NCI-H2107 treated with DMSO at 0.1 percent for 48 hours (cell line): ENCODE measurements around the gene VCP.
A peak's percentile ranks its signal among the peaks of the same experiment; 100 is the strongest.

Experiments
- DNase-seq: peaks from one replicate; lab custom pipeline; 2025; ENCODE audit not compliant: unreplicated experiment; lab: John Stamatoyannopoulos, UW

VCP gene

DNA sequence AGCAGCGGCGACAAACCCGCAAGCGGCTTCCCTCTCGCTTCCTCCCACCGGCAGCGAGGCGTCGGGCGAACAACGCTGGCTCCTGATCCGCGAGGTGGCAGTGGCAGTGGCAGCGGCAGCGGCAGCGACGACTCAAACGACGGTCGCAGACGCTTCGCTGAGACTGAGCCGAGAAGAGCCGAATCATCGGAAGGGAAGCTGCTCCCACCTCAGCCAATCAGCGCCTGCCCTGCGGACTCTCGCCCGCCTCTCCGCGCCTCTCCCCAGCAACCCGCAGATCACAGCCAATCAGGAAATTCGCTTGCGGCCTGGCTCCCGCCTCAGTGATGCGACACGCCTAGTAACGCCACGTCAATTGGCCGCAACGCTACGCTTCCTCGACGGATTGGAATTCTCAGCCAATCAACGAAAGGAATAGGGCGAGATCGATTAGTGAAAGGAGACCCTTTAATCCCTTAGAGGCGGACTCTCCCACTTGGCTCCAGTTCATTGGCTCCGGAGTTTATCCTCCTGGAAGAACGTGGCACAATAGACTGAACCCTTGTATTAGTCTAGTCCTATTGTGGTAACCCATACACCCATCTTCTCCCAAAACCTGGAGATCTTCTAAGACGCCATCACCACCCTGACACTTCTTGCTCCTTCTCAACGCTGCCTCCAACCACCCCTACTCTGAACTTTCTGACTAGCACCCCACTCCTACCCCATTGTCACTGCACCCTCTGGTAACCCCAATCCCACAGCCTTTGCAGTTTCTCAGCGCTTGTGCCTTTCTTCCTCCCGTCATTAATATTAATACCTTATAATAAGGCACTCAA is at the start of gene VCP:
VCP (minus strand) TSS at position 165 of the 818 bp plus-strand sequence. CDS start 272 bp downstream, outside the sequence.
- peak; percentile 96 for DNase-seq

DNA sequence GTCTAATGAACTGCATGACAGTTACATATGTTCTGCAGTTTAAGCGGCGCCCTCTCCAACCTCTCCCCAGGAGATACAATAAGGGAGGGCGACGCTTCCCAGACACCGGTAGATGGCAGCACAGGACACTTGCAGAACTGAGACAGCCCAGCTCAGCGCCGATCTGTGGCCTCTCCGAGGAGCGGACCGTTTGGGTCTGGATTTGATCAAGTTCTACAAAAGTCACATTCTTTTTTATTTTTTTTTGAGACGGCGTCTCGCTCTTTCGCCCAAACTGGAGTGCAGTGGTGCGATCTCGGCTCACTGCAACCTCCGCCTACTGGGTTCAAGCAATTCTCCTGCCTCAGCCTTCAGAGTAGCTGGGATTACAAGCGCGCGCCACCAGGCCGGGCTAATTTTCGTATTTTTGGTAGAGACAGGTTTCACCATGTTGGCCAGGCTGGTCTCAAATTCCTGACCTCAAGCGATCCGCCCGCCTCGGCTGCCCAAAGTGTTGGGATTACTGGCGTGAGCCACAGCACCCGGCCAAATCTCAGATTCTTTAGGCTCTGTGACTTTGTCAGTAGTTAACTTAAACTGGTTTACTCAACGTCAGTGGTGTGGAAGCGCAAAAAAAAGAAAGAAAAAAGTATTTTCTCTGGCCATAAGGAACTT is 44.6 kb upstream of the VCP start:
- DNase-seq, result peak; percentile 92

DNA sequence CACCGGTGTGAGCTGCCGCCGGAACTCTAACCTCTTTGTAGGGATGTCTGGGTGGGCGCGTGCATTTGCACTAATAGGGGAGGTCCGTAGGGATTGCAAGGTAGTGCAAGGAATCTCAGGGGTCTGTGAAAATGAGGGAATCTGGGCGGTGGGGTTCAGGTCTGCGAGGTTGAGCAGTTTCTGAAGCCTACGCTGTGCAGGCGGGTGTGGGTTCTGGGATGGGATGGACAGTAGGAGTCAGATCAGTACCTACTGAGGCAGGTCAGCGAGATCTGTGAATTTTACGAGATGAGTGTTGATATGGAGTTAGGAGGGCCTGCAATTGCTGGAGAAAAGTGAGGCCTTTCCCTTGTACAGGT is 44.1 kb upstream of the VCP start:
- DNase-seq, result no peak

DNA sequence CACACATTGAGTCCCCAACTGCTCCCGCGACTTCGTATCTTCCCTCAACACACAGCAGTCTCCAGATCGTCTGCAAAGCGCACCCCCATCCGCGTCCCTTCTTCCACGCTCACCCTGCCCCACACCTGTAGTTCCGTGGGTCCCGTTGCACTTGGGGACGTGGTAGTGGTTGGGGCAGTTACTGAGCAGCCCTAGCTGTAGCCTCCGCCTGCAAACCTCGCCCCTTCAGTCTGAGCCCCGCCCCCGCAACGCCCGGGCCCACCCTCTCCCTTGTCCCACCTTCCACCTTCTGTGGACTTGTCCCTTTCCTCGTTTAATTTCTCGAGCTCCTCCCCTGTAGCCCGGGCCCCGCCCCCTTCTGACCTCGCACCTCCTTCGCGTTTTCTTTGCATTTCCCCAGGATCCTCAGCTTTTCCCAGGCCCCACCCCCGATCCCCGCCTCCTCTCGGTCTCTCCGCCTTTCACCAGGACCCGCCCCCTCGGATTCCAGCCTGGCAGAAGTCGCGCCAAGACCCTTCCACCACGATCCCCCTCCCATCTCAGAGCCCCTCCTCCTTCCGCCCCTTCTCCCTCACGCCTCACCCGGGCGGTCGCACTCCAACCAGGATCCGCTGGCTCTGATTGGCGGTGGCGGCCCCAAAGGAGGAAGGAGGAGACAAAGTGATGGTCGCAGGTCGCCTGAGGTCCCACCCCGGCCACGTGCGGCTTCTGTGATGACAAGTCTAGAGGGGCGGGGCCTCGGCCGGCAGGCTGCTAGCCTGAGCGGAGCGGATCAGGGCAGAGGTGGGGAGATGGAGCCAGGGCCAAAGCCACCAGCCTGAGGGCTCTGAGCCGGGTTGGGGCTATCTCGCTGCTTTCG is 43.5 kb upstream of the VCP start, which contains the start of gene ATOSB:
ATOSB (minus strand) TSS at position 183 of the 859 bp plus-strand sequence. CDS start 7,588 bp downstream, outside the sequence.
- peak; percentile 73 for DNase-seq

DNA sequence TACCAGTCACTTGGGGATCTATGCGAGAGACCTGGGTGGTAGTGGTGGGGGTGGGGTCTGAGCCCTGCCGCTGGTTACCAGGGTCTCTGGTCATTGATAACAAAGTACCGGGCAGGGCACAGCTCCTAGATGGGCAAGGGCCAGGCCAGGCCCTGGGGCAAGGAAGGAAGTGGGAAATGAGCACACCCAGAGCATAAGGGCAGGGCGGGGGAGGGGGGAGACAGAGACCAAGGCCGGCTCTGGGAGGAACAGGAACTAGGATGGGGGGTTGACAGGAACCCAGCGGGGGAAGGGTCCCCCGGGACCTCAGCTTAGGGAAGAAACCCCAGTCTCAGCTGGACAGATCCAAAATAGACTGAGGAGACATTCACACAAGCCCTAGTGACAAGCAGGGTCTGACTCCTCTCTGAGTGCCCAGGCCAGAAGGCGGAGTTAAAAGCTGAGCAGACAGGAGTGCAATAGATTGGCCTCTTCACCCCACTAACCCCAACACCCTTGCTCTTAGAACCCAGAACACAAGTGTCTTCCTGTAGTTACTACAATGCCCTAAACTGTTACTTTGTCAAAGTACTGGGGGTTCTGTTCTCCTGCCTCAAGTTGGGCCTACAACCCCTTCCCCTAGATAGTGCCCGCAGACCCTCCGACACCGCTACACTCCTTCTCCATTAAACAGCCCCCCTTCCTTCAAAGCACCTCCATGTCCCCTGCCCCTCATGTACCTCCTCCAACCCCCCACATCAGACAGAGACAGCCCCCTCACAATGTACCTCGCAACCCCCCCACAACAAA is 42.6 kb upstream of the VCP start:
- no peak for DNase-seq

DNA sequence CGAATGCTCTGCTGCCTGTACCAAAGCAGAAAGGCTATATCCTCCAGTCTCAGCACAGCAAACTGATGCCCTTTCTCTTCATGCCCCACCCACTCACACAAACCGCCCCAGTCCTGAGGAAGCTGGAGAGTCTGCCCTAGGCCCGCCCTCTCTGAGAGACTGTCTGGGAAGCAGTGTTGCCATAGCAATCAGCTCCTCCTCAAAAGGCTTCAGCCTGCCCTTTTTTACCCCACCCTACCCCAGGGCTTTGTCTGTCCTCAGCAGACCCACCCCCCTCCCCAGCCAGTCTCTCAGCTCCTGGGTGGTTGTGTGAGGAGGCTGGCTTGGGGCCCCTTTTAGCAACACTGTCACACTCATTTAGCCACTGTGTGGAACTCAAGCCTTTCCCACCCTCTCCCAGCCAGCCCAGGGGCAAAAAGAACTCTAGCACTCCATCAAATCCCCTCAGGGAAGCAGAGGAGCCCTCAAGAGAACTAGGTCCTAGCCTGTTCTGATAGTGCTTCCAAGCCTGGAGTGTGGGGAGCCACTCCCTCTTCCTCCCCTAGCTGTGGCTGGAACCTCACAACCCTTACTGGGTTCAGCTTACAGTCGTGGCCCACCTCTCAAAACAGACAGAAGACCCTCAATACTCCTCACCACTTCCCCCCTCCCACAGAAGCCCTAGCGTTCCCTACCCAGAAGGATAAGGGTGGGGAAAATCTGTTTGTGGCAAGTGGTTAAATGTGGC is 41.9 kb upstream of the VCP start:
- DNase-seq, result peak; percentile 28

DNA sequence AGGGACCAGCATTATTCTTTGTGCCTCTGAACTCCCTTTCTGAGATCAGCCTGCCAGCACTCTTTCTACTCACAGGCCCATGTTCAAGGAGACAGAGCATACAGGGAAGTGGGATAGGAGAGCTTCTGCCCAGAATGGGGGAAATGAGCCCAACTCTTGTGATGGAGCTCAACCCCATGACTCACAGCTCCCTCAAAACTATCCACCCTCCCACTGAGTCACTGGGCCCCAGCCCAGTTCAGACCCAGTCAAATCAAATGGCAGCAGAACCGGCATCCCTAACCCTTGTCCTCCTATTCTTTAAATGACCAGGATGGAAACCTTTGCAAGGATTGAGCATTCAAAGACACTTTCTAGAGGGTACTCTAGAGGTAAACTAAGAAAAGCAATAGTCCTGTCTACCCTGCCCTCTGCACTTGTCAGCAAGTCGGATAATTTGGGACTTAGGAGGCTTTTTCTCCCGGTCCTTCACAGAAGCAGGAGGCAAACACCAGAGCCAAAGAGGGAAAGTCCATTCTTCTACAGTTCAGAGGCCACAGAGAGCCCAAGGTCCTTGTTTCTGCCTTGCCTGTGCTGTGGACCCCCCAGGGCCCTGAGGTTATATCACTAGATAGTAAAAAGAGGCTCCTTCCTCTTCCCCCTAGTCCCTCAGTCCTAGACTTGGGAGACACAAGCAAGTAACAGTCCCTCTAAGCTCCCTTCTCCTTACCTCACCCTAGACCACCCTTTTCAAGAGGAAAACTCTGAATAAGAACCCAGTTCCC is 40.0 kb upstream of the VCP start:
- DNase-seq, result no peak

DNA sequence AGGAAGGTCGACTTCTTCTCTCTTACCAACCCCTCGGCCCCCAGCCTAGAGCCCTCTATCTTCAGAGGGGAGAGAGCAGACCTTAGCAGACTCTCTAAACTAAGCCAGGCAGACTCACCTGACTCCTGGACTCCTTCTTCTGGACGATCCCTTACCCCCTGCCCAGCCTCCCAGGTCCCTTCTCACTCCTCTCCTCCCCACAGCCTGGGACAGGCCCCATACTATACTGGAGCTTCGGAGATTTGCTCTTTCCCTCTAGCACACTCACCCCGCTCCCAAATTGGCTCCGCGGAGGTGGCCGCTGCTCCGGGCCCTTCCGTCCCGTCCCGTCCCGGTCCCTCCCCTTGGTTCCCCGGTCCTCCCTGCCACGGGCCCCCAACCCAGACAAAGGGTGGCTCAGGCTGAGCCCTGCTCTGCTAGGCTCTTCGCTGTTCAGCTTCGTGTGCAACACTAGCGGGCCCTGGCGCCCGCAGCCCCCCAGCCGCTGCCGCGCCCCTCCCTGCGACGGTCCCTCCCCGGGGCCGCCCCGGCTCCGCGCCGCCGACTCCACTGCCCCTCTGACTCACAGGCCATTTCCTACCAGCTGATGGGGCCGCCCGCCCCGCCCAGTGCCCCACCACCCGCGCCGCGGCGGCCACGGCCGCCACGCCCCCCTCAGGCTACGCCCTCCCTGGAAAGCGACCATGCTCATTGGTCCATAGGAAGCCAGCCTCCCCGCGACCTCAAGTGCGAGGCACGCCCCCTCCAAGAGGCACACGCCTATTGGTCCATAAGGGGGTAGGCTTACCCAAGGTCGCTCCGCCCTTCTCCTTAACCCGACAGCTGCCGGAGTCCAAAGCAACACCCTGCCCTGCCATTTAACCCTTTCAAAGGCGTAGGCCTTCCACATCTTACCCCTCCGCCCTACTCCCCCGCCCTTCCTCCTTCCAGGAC is 38.8 kb upstream of the VCP start:
- peak; percentile 77 for DNase-seq

DNA sequence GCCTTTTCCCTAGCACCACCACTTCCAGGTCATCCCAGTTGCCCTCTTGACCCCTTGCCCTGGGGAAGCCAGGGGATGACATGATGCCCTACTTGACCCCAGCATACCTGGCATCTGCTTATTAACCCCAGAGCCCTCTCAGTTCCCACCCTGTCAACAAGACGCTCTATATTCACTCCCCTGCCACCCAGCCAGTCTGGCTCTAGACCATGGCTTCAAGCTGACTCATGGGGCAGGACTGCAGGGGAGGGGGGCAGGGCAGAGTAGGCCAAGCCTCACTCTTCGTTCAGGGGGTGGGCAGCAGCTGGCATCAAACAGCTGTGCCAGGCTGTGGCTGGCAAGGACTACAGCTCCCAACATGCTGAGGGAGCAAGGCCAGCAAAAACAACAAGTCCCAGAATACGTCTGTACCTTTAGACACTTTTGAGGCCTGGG is 37.9 kb upstream of the VCP start:
- no peak for DNase-seq

DNA sequence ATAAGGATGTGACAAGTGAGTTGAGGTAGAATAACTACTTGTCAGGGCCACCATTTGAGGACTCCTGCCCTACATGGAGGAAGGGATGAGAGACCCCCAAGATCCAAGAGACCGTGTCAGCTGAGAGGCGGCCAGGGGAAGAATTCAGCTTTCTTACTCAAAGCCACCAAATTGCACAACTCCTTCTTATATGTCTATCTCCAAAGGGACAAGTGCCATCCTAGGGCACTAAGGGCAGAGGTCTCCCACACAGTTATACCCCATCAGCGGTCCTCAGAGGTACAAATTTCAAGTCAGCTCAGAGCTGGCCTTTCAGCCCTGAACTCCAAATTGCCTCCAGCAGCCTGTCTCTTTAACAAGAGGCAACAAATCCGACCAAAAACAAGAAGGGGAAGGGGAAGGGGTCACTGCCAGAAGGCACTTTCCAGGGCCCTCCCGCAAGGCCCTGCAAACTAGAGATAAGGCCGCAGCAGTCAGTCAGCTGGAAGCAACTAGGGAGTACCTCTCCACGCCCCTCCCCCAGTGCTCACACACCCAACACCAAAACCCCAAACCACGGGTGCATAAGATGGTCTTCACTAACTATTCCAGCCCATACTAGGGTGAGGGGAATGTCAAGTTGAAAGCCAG is 36.6 kb upstream of the VCP start:
- DNase-seq, result no peak

DNA sequence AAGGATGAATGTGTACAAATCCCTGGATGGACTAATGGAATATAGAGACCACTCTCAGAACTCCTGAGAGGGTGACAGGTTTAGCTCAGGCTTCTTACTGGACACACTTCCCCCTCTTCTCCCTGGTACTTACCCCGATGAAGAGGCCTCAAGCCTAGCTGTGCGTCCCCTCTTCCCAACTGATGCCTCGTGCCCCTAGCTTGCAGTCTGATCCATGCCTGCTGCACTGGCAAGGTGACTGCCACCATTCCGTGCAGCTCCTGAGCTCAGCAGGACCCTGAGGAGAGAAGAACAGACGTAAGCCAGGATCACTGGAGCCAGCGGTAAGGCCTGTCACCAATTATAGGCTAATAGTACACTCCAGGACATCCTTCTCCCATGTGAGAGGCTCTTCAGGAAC is 36.0 kb upstream of the VCP start:
- no peak for DNase-seq

DNA sequence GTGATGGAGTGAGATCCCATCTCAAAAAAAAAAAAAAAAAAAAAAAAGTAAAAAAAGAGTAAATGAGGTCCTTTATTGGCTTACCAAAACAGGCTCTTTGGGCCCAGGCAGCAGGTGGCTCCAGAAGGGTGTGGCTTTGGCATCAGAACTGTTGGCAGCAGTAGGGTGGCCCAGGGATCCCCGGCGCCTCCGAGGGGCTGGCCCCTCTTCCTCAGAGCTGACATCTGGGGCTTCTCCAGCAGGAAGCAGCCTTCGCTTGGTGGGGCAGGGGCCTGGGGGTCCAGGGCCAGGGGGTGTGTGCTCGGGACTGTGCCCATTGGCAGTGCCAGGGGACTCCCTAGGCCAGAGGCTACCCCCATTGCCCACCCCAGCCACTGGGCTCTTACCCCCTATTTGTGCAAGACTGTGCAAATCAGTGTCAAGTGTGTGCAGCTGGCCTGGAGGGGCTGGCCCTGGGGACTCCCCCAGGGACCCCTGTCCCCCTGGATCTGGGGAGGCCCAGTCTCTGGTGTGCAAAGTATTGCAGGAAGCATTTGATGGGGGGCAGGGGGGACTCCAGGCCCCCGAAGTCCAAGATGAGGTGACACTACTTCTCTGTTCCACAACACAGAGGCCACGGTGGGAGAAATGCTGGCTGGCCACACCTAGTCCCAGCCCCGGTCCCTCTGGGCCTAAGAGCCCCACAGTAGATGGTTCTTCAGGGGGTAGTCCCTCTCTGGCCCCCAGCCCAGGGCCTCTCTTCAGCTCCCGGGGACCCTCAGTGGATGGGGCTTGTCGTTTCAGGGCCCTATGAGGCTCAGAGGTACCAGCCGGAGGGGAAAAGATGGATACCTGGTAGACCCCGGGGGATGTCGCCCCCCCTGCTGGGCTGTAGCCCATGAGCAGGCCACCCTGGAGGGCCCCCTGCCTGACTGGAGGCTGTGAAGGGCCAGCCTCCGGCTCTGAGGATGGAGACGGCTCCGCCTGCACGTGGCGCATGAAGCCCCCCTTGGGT is 35.2 kb upstream of the VCP start:
- DNase-seq, result no peak

DNA sequence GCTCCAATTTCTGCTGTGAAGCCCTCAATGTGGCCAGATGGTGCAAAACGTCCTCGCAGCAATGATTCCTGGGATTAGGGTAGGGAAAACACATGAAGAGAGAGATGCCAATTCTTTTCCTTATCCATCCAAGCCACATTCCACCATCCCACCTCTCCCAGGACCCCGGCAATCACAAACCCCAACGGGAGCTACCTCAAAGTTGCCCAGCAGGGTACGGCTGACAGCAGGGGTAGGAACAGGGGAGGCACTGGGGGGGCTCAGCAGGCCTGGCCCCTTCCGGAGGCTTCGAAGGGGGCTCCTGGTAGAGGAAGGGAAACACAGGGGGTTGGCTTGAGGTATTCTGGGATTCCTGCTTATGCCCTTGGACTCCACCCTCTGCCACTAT is 33.9 kb upstream of the VCP start:
- no peak for DNase-seq

DNA sequence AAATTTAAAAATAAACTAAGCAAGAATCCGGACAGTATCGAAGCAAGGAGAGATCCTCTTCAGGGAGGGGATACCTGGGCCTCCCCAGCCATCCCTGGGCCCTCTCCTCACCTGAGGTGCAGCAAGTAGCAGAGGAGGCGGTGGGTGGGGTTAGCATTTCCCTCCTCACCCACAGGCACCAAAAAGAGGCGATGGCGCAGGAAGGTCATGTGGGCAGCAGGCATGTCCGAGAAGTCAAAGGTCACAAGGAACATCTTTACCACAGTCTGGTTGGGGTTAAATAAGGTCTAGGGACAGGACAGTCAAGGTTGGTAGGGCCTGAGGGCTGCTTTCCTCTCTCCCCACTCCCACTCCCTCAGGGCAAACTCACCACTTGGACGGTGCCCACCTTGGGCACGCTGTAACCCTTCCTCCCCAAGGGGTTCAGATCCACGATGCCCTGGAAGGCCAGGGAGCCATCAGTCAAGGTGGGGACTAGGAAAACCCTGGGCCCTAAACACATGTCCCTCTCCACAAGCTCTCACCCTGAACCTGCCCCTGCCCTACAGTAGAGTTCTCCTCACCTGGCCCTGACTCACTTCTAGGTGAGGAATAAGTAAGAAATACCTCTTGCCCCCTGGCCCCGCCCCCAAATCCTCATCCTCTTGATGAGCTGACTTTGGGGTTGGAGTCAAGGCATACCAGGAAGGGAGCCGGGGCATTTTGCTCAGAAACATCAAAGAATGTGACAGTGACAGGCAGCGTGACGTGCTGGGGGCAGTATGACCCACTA is 33.3 kb upstream of the VCP start:
- DNase-seq, result no peak

DNA sequence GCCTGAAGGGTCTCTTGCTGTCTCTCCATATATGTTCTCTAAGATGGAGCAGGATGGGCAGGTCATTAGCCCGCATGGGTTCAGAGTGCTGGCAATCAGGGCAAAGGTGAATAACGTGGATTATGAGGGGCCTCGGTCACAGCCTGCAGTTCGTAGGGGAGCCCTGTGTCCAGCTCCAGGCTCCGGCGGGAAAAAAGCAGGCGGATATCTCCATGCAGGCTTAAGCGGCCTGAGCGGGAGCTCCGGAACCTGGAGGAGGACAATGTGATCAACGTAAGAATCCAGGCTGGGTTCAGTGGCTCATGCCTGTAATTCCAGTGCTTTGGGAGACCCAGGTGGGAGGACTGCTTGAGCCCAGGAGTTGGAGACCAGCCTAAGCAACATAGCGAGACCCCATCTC is 32.7 kb upstream of the VCP start:
- DNase-seq, result no peak

DNA sequence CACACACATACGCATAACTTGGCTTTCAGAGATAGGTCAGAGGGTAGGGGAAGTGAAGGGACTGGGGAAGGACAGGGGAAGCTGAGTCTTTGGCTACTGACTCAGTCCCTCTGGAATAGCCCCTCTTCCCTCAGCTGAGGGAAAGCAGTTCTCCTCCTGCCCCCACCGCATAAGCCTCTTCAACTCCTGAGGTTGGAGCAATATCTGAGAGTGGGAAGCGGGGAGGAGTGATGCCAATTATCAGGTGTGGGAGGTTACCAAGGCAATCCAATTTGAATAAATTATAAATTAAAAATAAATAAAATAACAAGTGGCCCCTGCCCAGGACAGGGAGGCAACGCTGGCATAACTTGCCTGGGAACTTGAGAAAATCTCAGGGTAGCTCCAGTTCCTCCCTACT is 32.2 kb upstream of the VCP start:
- DNase-seq, result no peak
